Body of pancreas (tissue), 4 donors: ENCODE measurements around the gene GFI1. TPM values are rescaled to one million over a fixed set of nuclear protein-coding genes. Genes with fewer than 3 reads are reported as not detected.
"Not testable (repeated sequence)": the region's sequence is repeated elsewhere in the genome, so short reads cannot be mapped to it uniquely, and the experiment has no call there.

Experiments
- ATAC-seq: fragments of 150-250 bp; one replicate; pipeline ENCODE4 v1.9.1; 2016
- DNase-seq, 4 donors: peaks; one replicate each; pipeline ENCODE4 v3.0.0-alpha.2; 2019
- H3K27ac ChIP-seq, 4 donors: fragments of 200-600 bp; sonication (generic); 1 replicate in 3 of 4; 2 replicates in 1 of 4; pipeline versions ENCODE4 v1.5.1 to v1.6.1; 2016 to 2019; ENCODE audit warnings: mild to moderate bottlenecking in 1 of 4, mixed read lengths in 1 of 4, moderate library complexity in 1 of 4
- H3K27me3 ChIP-seq, 2 donors: fragments of 200-600 bp; sonication (generic); one replicate each; pipeline ENCODE4 v1.6.0; 2016; ENCODE audit warnings: mild to moderate bottlenecking in 1 of 2
- H3K36me3 ChIP-seq, 2 donors: fragments of 200-600 bp; sonication (generic); replicated peaks in 1 of 2; 2 replicates each; pipeline ENCODE4 v1.5.1; 2016; ENCODE audit warnings: low read depth in 2 of 2; ENCODE audit not compliant: insufficient read depth in 1 of 2
- H3K4me1 ChIP-seq: fragments of 200-600 bp; sonication (generic); one replicate; pipeline ENCODE4 v1.6.0; 2016
- H3K4me3 ChIP-seq, 2 donors: fragments of 200-600 bp; sonication (generic); 1 replicate in 1 of 2; 2 replicates in 1 of 2; pipeline ENCODE4 v1.5.1; 2016 to 2019
- H3K9me3 ChIP-seq, 3 donors: fragments of 200-600 bp; sonication (generic); 1 replicate in 2 of 3; 2 replicates in 1 of 3; pipeline ENCODE4 v1.5.1; 2016
- CTCF ChIP-seq, 7 experiments: fragments of 450-650 bp in 4 of 7; fragments of 200-600 bp in 3 of 7; sonication (generic) in 3 of 7; IDR thresholded peaks; one replicate each; pipeline ENCODE4 v1.5.1; 2016 to 2019; ENCODE audit warnings: antibody characterized with exemption in 7 of 7
- POLR2A ChIP-seq, 3 donors: fragments of 450-650 bp; IDR thresholded peaks; one replicate each; pipeline ENCODE4 v1.6.1; 2016; ENCODE audit warnings: antibody characterized with exemption in 3 of 3, mild to moderate bottlenecking in 2 of 3
- WGBS, 2 donors: methylation state at CpG; one replicate each; pipeline ENCODE4 v1.1.5; 2017; 5-methylcytosine and 5-hydroxymethylcytosine counted together
- intact Hi-C: fragments of 100-400 bp; cut with DNase I; formaldehyde crosslinking; loops from one replicate; pipeline ENCODE4 v1.15.1; 2023
- total RNA-seq, 2 donors: library from RNA; depleted of rRNA; stranded (reverse); fragments of >200 nt; gene quantifications; one replicate each; pipeline ENCODE4 v1.1.0, GENCODE V29; 2016

Gene GFI1
- 10 to 100 TPM in 1 of 2 donors, 1 to 10 TPM in 1; 6.7 to 14.5 TPM for total RNA-seq

DNA sequence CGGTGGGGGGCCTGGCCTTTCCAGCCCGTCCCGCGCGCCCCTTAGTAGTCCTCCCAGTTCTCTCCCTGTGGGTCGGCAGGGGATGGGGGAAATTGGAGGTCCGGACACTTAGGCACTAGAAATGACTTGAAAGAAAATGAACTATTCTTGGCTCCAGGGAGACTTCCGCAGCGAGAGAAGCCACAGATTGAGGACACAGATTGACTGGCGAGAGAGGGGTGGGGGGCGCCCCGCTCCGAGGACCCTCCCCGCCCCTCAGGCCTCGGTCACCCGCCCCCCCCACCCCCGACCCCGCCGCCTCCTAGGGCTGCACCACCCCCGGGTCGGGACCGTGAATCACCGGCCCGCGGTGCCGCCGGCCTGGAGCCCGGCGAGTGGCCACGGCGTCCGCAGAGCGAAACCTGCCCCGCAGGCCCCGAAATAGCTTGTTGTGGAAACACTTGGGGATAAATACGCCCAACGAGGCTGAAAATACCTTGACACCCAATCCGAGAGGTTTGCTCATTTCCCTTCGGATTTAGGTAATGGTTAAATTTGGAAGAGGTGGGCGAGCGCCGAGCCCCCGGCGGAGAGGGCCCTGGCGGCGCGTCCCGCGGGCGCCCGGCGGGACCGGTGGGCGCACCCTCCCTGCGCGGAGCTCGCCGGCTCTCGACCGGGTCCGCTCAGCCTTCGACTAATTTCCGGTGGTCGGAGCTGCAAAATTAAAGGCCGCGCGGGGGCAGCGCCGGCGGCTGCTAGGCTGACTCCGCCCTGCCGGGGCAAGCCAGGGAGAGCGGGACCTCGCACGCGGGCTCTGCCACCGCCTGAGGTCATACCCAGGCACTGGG is at the start of gene GFI1:
Gene GFI1, minus strand, starts transcription at position 675 of the 827 bp plus-strand sequence. CDS start 3,438 bp downstream, outside the sequence.
- H3K36me3 ChIP-seq, result no peaks in the 10 kb centered on the region
- intact Hi-C loops, result no loop called here
- H3K9me3 ChIP-seq, result no peaks in the 10 kb centered on the region
- WGBS, 2 donors, result 1 to 4% methylated on average over 16 to 71 of the region's 77 CpGs
- no peaks in the 10 kb centered on the region for H3K27me3 ChIP-seq
- DNase-seq, result peak; percentile 76 to 85 (median 79)
- peak within 1 kb of the TSS; percentile 62 to 68 for H3K4me3 ChIP-seq
- H3K4me1 ChIP-seq, result peaks cover 55% of the 10 kb centered on the region
- H3K27ac ChIP-seq, result peak within 1 kb of the TSS; percentile 84 to 97 (median 97)
- TF ChIP-seq CTCF (IDR thresholded peaks at IDR 0.05), result peak in 1 of 7 experiments; percentile 38
- peak; percentile 59 to 70 (median 67) for TF ChIP-seq POLR2A (IDR thresholded peaks at IDR 0.05)
- ATAC-seq, result peak; percentile 60

- H3K27ac ChIP-seq, ATAC-seq, H3K9me3 ChIP-seq, H3K4me3 ChIP-seq, intact Hi-C loops, H3K4me1 ChIP-seq, H3K27me3 ChIP-seq, DNase-seq, H3K36me3 ChIP-seq: not testable (repeated sequence)
- 94 to 97% methylated on average over 4 of the region's 4 CpGs for WGBS, 2 donors
Observed at GRCh38 chr1:92532371-92532770, 45.6 kb upstream of the GFI1 start.

GRCh38 chr1:92531939-92532338 is 45.2 kb upstream of the GFI1 start:
- not testable (repeated sequence) for DNase-seq, H3K9me3 ChIP-seq

GRCh38 chr1:92527670-92528069 is 40.9 kb upstream of the GFI1 start:
- Histone ChIP-seq H3K36me3 (no peaks in the 10 kb centered on the region), H3K4me3 (no peak overlapping the region), H3K27ac (no peak overlapping the region), H3K4me1 (no peaks in the 10 kb centered on the region), H3K27me3 (no peaks in the 10 kb centered on the region), H3K9me3 (no peaks in the 10 kb centered on the region)
- TF ChIP-seq POLR2A (IDR thresholded peaks at IDR 0.05) (no peak), CTCF (IDR thresholded peaks at IDR 0.05) (no peak)
- intact Hi-C loops, result no loop called here
- ATAC-seq (no peak), DNase-seq (no peak)
- 91 to 98% methylated on average over 2 of the region's 2 CpGs for WGBS, 2 donors

More at GRCh38 chr1:92531939-92532338, 45.2 kb upstream of the GFI1 start:
- ATAC-seq, H3K4me1 ChIP-seq, H3K4me3 ChIP-seq, H3K27ac ChIP-seq, intact Hi-C loops, H3K27me3 ChIP-seq, H3K36me3 ChIP-seq: not testable (repeated sequence)
- WGBS, 2 donors, result 78 to 81% methylated on average over 3 of the region's 3 CpGs

DNA sequence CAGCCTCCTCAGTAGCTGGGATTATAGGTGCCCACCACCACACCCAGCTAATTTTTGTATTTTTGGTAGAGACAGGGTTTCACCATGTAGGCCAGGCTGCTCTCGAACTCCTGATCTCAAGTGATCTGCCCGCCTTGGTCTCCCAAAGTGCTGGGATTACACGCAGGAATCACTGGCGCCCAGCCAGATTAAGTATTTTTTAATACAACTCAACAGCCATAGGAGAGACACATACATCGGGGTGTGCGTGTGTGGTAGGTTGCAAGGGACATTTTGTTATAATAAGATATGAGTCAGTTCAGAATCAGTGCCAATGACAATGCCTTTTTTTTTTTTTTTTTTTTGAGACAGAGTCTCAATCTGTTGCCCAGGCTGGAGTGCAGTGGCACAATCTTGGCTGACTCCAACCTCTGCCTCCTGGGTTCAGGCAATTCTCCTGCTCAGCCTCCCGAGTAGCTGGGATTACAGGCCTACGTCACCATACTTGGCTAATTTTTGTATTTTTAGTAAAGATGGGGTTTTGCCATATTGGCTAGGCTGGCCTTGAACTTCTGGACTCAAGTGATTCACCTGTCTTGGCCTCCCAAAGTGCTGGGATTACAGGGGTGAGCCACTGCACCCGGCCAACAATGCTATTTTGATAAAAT is 38.3 kb upstream of the GFI1 start:
- DNase-seq, H3K27me3 ChIP-seq, H3K27ac ChIP-seq, H3K36me3 ChIP-seq, ATAC-seq, H3K4me1 ChIP-seq, H3K9me3 ChIP-seq, H3K4me3 ChIP-seq, intact Hi-C loops: not testable (repeated sequence)
- WGBS, 2 donors, result 94 to 96% methylated on average over 9 of the region's 9 CpGs

- 66 to 74% methylated on average over 2 of the region's 2 CpGs for WGBS, 2 donors
- DNase-seq (no peak), ATAC-seq (no peak)
- intact Hi-C loops, result no loop called here
- H3K4me1 ChIP-seq, result no peaks in the 10 kb centered on the region
- TF ChIP-seq POLR2A (IDR thresholded peaks at IDR 0.05) (no peak), CTCF (IDR thresholded peaks at IDR 0.05) (no peak)
- no peaks in the 10 kb centered on the region for H3K27me3 ChIP-seq
- no peak overlapping the region for H3K27ac ChIP-seq
- H3K9me3 ChIP-seq, result no peaks in the 10 kb centered on the region
- H3K36me3 ChIP-seq, result no peaks in the 10 kb centered on the region
- H3K4me3 ChIP-seq, result no peak overlapping the region
Observed at GRCh38 chr1:92519043-92519442, 32.3 kb upstream of the GFI1 start.
